OCI-LY3 (cell line): ENCODE data around the gene TNS1.

Experiments used
- H2AFZ ChIP-seq: fragments of 200-600, 300-600 bp; shearing (Covaris generic); 2 replicates; pipeline ENCODE4 v1.6.0; 2014; ENCODE audit warnings: antibody characterized with exemption, low read depth, low read length
- H3K27ac ChIP-seq: fragments of 200-600, 300-600 bp; sonication (generic); 2 replicates; pipeline ENCODE4 v1.5.1; 2014; ENCODE audit warnings: mild to moderate bottlenecking, low read length, moderate library complexity, mixed read lengths
- H3K27me3 ChIP-seq: fragments of 200-600, 300-600 bp; sonication (generic); 2 replicates; pipeline ENCODE4 v1.6.1; 2014; ENCODE audit warnings: low read depth, low read length, mixed read lengths
- H3K36me3 ChIP-seq: fragments of 200-600, 300-600 bp; sonication (generic); replicated peaks from 2 replicates; pipeline ENCODE3; 2014; ENCODE audit warnings: low read depth, low read length, mixed read lengths
- H3K4me1 ChIP-seq: fragments of 300-600, 200-600 bp; sonication (generic); 2 replicates; pipeline ENCODE4 v1.6.1; 2014; ENCODE audit warnings: low read length, mixed read lengths
- H3K4me2 ChIP-seq: fragments of 200-600, 300-600 bp; sonication (generic); 2 replicates; pipeline ENCODE4 v1.6.1; 2014; ENCODE audit warnings: low read length, mixed read lengths
- H3K4me3 ChIP-seq: fragments of 300-600, 200-600 bp; sonication (generic); 2 replicates; pipeline ENCODE4 v1.5.1; 2014; ENCODE audit warnings: antibody characterized with exemption, mild to moderate bottlenecking, low read length, moderate library complexity
- H3K79me2 ChIP-seq: fragments of 300-600, 200-600 bp; shearing (Covaris generic); 2 replicates; pipeline ENCODE4 v1.6.1; 2014; ENCODE audit warnings: mild to moderate bottlenecking, low read length, mixed read lengths
- H3K9ac ChIP-seq: fragments of 300-600, 200-600 bp; shearing (Covaris generic); 2 replicates; pipeline ENCODE4 v1.6.0; 2014; ENCODE audit warnings: mild to moderate bottlenecking, low read length, moderate library complexity
- H3K9me3 ChIP-seq: fragments of 200-600, 300-600 bp; shearing (Covaris generic); 2 replicates; pipeline ENCODE4 v1.6.1; 2014; ENCODE audit warnings: low read length, mixed read lengths; ENCODE audit not compliant: insufficient read depth
- H4K20me1 ChIP-seq: fragments of 200-600, 300-600 bp; sonication (generic); 2 replicates; pipeline ENCODE4 v1.6.1; 2016; ENCODE audit warnings: low read length, mixed read lengths; ENCODE audit not compliant: insufficient read depth
- CTCF ChIP-seq: fragments of 200-600, 300-600 bp; sonication (generic); IDR thresholded peaks from 2 replicates; pipeline ENCODE4 v1.5.1; 2014; ENCODE audit warnings: antibody characterized with exemption, low read length, low read depth
- EZH2phosphoT487 ChIP-seq: fragments of 200-600 bp; shearing (Covaris generic); IDR thresholded peaks from 2 replicates; pipeline ENCODE4 v1.6.1; 2018; ENCODE audit warnings: antibody characterized with exemption, mixed run types, low read depth

TNS1 gene

GRCh38 chr2:217930761-217931563 is 71.8 kb downstream of the TNS1 start:
- no peaks in the 10 kb centered on the region for H3K79me2 ChIP-seq
- no peak overlapping the region for H3K27ac ChIP-seq
- TF ChIP-seq CTCF = no peak
- TF ChIP-seq EZH2phosphoT487 = no peak
- H3K27me3 ChIP-seq = no peaks in the 10 kb centered on the region
- H3K4me3 ChIP-seq = no peak overlapping the region
- no peaks in the 10 kb centered on the region for H3K36me3 ChIP-seq
- no peak overlapping the region for H3K9ac ChIP-seq
- H2AFZ ChIP-seq = no peak overlapping the region
- no peak overlapping the region for H3K4me2 ChIP-seq
- H3K4me1 ChIP-seq = peaks cover 18% of the 10 kb centered on the region
- H4K20me1 ChIP-seq = peaks cover 15% of the 10 kb centered on the region
- no peaks in the 10 kb centered on the region for H3K9me3 ChIP-seq

- Histone ChIP-seq H3K9me3 (no peaks in the 10 kb centered on the region), H3K9ac (no peak overlapping the region), H3K79me2 (no peaks in the 10 kb centered on the region), H2AFZ (no peak overlapping the region), H3K4me2 (no peak overlapping the region), H3K4me3 (no peak overlapping the region), H3K27me3 (no peaks in the 10 kb centered on the region), H3K4me1 (peaks cover 16% of the 10 kb centered on the region), H4K20me1 (peaks cover 10% of the 10 kb centered on the region), H3K27ac (no peak overlapping the region), H3K36me3 (no peaks in the 10 kb centered on the region)
- TF ChIP-seq CTCF (no peak), EZH2phosphoT487 (no peak)
Observed at GRCh38 chr2:217929757-217930707, 72.8 kb downstream of the TNS1 start.

- H3K79me2 ChIP-seq = no peaks in the 10 kb centered on the region
- H3K4me3 ChIP-seq = no peak overlapping the region
- H3K4me1 ChIP-seq = peaks cover 11% of the 10 kb centered on the region
- H3K27me3 ChIP-seq = no peaks in the 10 kb centered on the region
- peaks cover 11% of the 10 kb centered on the region for H4K20me1 ChIP-seq
- no peaks in the 10 kb centered on the region for H3K36me3 ChIP-seq
- no peak overlapping the region for H2AFZ ChIP-seq
- no peaks in the 10 kb centered on the region for H3K9me3 ChIP-seq
- no peak overlapping the region for H3K9ac ChIP-seq
- H3K4me2 ChIP-seq = no peak overlapping the region
- H3K27ac ChIP-seq = no peak overlapping the region
- TF ChIP-seq EZH2phosphoT487 = no peak
- TF ChIP-seq CTCF = no peak
Observed at GRCh38 chr2:217929272-217929671, 73.5 kb downstream of the TNS1 start.
